ENCODE data around the gene INPP4A. TPM values are rescaled to one million over a fixed set of nuclear protein-coding genes. Genes with fewer than 3 reads are reported as not detected.
"Not testable (repeated sequence)": the region's sequence is repeated elsewhere in the genome, so short reads cannot be mapped to it uniquely, and the experiment has no call there.

Gene INPP4A
- 10 to 100 TPM; 33.1 to 34.8 TPM for total RNA-seq

DNA sequence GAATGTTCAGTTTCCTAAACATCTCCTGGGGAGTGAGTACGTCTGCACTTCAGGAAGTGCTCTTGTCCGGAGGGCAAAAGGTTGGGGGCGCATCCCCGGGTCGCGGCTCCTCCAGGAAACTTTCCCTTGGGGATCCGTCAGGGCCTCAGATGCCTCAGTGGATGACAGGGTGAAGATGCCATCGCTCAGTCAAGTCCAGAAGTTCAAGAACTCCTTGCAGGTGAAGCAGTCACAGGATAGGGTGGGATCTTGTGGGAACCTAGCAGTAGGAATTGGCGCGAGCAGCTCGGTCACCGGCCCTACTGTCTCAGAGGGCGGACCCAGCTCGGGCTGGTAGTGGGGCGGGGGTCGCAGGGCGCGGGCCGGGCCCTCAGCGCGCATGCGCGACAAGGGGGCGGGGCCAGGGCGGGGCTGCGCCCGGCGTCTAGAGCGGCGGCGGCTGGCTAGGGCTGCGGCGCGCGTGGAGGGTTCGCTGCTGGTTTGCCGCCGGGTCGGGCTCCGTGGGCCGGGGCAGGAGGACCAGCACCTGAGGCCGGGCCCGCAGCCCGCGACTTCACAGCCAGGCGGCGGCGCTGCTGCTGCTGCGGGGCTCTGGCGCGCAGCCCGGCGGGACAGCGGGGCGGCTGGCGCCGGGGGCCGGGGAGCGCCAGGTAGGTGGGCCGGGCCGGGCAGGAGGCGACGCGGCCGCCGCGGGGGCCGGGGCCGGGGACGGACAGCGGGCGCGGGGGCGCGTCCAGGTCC is at the start of gene INPP4A:
Gene INPP4A (plus strand): TSS at position 423 of the 741 bp plus-strand sequence. CDS start 75,191 bp downstream, outside the sequence.
- Mint-ChIP-seq H3K27ac (peak within 1 kb of the TSS; percentile 88), H3K27me3 (ENCODE audit: low read depth) (no peaks in the 10 kb centered on the region), H3K4me1 (ENCODE audit: low read depth) (peaks cover 38% of the 10 kb centered on the region), H3K9me3 (peaks cover 7% of the 10 kb centered on the region), H3K4me3 (peak within 1 kb of the TSS; percentile 87), H3K36me3 (ENCODE audit: low read depth) (peaks cover 3% of the 10 kb centered on the region)
- CTCF ChIA-PET: no interaction called here
- peak; percentile 69 for DNase-seq
- intact Hi-C loops (cut with micrococcal nuclease): loop anchor here (2.0 to 5.0 kb wide), 3 partner anchors 14 to 328 kb away; no protein-coding TSS in a partner anchor

DNA sequence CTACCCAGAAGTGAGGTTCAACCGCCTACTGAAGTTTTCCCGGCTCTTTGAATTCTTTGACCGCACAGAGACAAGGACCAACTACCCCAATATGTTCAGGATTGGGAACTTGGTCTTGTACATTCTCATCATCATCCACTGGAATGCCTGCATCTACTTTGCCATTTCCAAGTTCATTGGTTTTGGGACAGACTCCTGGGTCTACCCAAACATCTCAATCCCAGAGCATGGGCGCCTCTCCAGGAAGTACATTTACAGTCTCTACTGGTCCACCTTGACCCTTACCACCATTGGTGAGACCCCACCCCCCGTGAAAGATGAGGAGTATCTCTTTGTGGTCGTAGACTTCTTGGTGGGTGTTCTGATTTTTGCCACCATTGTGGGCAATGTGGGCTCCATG is 48.7 kb upstream of the INPP4A start:
- DNase-seq: no peak
- H3K27me3 Mint-ChIP-seq (ENCODE audit: low read depth): peaks cover 8% of the 10 kb centered on the region
- intact Hi-C loops (cut with micrococcal nuclease): no loop called here
- H3K36me3 Mint-ChIP-seq (ENCODE audit: low read depth): no peaks in the 10 kb centered on the region
- no peak overlapping the region for H3K27ac Mint-ChIP-seq
- CTCF ChIA-PET: interaction anchor here (0.6 to 1.3 kb wide), 2 partner anchors 11 to 20 kb away, joined by 4 read pairs; no protein-coding TSS in a partner anchor
- H3K4me1 Mint-ChIP-seq (ENCODE audit: low read depth): no peaks in the 10 kb centered on the region
- no peak overlapping the region for H3K4me3 Mint-ChIP-seq
- H3K9me3 Mint-ChIP-seq: no peaks in the 10 kb centered on the region

DNA sequence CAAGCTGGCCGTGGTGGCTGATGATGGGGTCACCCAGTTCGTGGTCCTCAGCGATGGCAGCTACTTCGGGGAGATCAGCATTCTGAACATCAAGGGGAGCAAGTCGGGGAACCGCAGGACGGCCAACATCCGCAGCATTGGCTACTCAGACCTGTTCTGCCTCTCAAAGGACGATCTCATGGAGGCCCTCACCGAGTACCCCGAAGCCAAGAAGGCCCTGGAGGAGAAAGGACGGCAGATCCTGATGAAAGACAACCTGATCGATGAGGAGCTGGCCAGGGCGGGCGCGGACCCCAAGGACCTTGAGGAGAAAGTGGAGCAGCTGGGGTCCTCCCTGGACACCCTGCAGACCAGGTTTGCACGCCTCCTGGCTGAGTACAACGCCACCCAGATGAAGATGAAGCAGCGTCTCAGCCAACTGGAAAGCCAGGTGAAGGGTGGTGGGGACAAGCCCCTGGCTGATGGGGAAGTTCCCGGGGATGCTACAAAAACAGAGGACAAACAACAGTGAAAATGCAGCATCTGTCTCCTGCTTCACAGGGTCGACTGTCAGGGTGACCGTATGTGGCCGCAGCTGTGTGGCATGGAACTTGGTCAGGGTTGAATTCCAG is 47.8 kb upstream of the INPP4A start:
- CTCF ChIA-PET: interaction anchor here (1.1 to 1.3 kb wide), 2 partner anchors 11 to 91 kb away, joined by 3 to 4 read pairs; no protein-coding TSS in a partner anchor

DNA sequence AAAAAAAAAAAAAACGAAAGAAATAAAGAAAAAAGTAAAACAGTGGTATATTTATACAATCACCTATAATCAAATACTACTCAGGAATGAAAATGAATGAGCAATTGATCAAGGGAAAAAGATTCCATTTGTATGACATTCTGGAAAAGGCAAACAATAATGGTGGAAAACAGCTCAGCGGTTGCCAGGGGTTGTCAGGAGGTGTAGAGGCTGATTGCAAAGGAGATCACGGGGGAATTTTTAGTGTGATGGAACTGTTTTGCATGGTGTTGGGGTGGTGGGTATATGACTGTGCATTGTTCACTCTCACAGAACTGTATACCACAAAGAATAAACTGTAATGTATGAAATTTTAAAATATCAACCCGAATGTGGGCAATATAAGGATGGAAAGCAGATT is 45.5 kb upstream of the INPP4A start:
- CTCF ChIA-PET: no interaction called here
- H3K9me3 Mint-ChIP-seq: no peaks in the 10 kb centered on the region

More for the DNA sequence above, 47.8 kb upstream of the INPP4A start:
- DNase-seq: no peak
- intact Hi-C loops (cut with micrococcal nuclease): no loop called here
- Mint-ChIP-seq H3K27ac (no peak overlapping the region), H3K36me3 (ENCODE audit: low read depth) (no peaks in the 10 kb centered on the region), H3K9me3 (no peaks in the 10 kb centered on the region), H3K4me1 (ENCODE audit: low read depth) (no peaks in the 10 kb centered on the region), H3K27me3 (ENCODE audit: low read depth) (peaks cover 8% of the 10 kb centered on the region), H3K4me3 (no peak overlapping the region)

DNA sequence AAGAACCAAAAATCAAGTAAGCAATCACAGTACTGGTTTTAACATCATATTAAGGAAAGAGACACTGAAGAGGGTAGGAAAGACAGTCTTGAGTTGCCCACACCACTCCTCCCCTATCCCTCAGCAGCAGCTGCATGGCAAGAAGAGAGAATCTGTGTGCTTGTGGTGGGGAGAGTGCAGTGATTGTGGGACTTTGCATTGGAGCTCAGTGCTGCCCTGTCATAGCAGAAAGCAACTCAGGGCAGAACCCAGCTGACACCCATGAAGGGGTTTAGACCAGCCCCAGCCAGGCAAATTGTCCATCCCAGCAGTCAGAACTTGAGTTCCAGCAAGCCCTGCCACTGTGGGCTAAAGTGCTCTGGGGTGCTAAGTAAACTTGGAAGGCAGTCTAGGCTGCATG is 40.8 kb upstream of the INPP4A start:
- intact Hi-C loops (cut with micrococcal nuclease): no loop called here
- peaks cover 2% of the 10 kb centered on the region for H3K27me3 Mint-ChIP-seq (ENCODE audit: low read depth)
- no peak overlapping the region for H3K27ac Mint-ChIP-seq
- H3K4me3 Mint-ChIP-seq: no peak overlapping the region
- CTCF ChIA-PET: interaction anchor here (2.1 kb wide), 1 partner anchor 165 kb away, joined by 7 read pairs; no protein-coding TSS in a partner anchor
- H3K9me3 Mint-ChIP-seq: no peaks in the 10 kb centered on the region
- no peak for DNase-seq
- H3K36me3 Mint-ChIP-seq (ENCODE audit: low read depth): no peaks in the 10 kb centered on the region
- no peaks in the 10 kb centered on the region for H3K4me1 Mint-ChIP-seq (ENCODE audit: low read depth)

More for the DNA sequence above, 45.5 kb upstream of the INPP4A start:
- intact Hi-C loops (cut with micrococcal nuclease): no loop called here
- no peak for DNase-seq
- Mint-ChIP-seq H3K4me1 (ENCODE audit: low read depth) (no peaks in the 10 kb centered on the region), H3K4me3 (no peak overlapping the region), H3K27me3 (ENCODE audit: low read depth) (peaks cover 8% of the 10 kb centered on the region), H3K36me3 (ENCODE audit: low read depth) (no peaks in the 10 kb centered on the region), H3K27ac (no peak overlapping the region)

DNA sequence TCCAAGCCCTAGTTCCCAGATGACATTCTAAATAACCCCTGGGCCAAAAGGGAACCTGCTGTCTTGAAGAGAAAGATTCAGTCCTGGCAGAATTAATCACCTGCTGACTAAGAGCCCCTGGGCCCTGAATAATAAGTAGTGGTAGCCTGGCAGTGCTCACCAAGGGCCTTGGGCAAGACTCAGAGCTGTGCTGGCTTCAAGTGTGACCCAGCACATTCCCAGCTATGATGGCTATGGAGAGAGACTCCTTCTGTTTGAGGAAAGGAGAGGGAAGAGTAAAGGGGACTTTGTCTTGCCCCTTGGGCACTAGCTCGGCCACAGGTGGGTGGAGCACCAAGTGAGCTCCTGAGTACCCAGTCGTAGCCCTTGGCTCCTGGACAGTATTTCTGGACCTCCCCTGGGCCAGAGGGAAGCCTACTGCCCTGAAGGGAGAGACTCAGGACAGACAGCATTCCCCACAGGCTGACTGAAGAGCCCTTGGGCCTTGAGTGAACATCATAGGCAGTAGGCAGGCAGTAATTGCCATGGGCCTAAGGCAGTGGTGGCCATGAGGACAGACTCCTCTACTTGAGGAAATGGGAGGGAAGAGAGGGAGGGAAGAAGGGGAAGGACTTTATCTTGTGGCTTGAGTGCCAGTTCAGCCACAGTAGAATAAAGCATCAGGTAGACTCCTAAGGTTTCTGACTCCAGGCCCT is 40.0 kb upstream of the INPP4A start:
- Mint-ChIP-seq H3K36me3 (ENCODE audit: low read depth) (no peaks in the 10 kb centered on the region), H3K27ac (no peak overlapping the region), H3K4me3 (no peak overlapping the region), H3K4me1 (ENCODE audit: low read depth) (no peaks in the 10 kb centered on the region), H3K27me3 (ENCODE audit: low read depth) (no peaks in the 10 kb centered on the region), H3K9me3 (no peaks in the 10 kb centered on the region)
- DNase-seq: no peak
- CTCF ChIA-PET: interaction anchor here (2.1 kb wide), 1 partner anchor 164 kb away, joined by 7 read pairs; no protein-coding TSS in a partner anchor
- intact Hi-C loops (cut with micrococcal nuclease): no loop called here

DNA sequence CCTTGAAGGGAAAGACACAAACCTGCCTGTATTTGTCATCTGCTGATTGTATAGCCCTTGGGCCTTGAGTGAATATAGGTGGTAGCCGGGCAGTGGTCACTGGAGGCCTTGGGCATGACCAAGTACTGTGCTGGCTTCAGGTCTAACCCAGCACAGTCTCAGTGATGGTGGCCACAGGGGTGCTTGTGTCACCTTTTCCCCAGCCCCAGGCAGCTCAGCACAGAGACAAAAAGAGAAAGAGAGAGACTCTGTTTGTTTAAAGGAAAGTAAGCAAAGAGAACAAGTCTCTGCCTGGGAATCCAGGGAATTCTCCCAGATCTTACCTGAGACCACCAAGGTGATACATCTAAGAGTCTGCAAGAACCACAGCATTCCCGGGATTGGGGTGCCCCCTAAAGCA is 39.4 kb upstream of the INPP4A start:
- no peak for DNase-seq
- Mint-ChIP-seq H3K9me3 (no peaks in the 10 kb centered on the region), H3K4me3 (no peak overlapping the region), H3K27ac (no peak overlapping the region), H3K4me1 (ENCODE audit: low read depth) (no peaks in the 10 kb centered on the region), H3K36me3 (ENCODE audit: low read depth) (no peaks in the 10 kb centered on the region), H3K27me3 (ENCODE audit: low read depth) (no peaks in the 10 kb centered on the region)
- CTCF ChIA-PET: no interaction called here
- intact Hi-C loops (cut with micrococcal nuclease): no loop called here

DNA sequence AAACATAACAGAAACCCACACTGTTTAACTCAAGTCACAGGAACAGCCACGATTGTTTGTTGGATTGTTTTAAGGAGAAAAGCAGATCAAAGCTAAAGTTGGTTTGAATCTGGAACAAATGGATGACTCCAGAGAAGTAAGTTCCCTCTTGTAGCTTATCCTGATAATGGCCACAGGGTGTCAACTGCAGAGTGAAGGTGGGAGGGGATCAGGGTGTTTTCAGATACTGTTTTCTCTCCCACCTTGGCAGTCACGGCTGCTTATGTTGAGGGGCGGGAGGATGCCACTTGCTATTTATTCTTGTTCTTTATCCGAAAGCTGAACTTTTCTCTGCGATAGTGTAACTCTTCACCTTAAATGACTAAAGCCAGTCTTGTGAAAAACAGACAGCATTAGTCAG is 36.5 kb upstream of the INPP4A start:
- Mint-ChIP-seq H3K27me3 (ENCODE audit: low read depth) (no peaks in the 10 kb centered on the region), H3K9me3 (no peaks in the 10 kb centered on the region), H3K4me3 (no peak overlapping the region), H3K27ac (no peak overlapping the region), H3K36me3 (ENCODE audit: low read depth) (no peaks in the 10 kb centered on the region), H3K4me1 (ENCODE audit: low read depth) (peaks cover 3% of the 10 kb centered on the region)
- intact Hi-C loops (cut with micrococcal nuclease): no loop called here
- DNase-seq: no peak
- CTCF ChIA-PET: interaction anchor here (1.0 kb wide), 1 partner anchor 161 kb away, joined by 4 read pairs; no protein-coding TSS in a partner anchor

DNA sequence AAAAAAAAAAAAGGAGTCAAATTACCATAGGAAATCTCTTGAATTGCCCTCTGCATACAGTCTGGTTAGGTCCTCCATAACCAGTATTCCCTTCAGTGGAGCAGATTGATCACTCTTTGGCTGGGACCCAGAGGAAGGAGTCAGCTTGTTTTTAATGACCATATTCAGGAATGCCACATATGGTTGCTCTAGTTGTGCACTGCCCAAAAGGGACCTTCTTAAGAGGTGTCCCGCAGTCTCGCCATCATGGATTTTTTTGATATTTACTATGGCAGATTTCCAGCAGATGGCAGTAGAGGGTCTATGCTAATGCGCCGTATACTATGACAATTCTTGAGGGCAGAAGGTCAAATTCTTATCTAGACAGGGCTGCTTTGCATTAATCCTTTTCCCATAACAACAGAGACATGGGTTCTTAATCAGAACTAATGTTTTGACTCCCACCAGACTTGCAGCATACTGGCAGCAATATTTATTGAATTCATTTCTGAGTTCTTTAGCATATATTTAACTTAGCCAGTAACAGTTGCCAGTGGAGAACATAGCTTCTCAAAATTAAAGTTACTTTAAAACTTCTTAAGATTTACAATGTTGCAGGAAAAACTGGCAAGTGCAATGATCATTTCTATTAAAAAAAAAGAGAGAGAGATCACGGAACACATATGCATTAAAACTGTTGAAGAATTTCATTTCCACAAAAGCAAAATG is 31.8 kb upstream of the INPP4A start:
- no peak overlapping the region for H3K27ac Mint-ChIP-seq
- H3K4me3 Mint-ChIP-seq: no peak overlapping the region
- H3K9me3 Mint-ChIP-seq: peaks cover 4% of the 10 kb centered on the region
- no peaks in the 10 kb centered on the region for H3K36me3 Mint-ChIP-seq (ENCODE audit: low read depth)
- H3K4me1 Mint-ChIP-seq (ENCODE audit: low read depth): peaks cover 17% of the 10 kb centered on the region
- DNase-seq: peak; percentile 70
- no peaks in the 10 kb centered on the region for H3K27me3 Mint-ChIP-seq (ENCODE audit: low read depth)
- intact Hi-C loops (cut with micrococcal nuclease): loop anchor here (1.0 kb wide), 6 partner anchors 25 to 423 kb away; no protein-coding TSS in a partner anchor
- CTCF ChIA-PET: interaction anchor here (0.6 to 2.9 kb wide), 33 partner anchors 8 to 426 kb away, joined by 3 to 23 read pairs (median 5); no protein-coding TSS in a partner anchor

DNA sequence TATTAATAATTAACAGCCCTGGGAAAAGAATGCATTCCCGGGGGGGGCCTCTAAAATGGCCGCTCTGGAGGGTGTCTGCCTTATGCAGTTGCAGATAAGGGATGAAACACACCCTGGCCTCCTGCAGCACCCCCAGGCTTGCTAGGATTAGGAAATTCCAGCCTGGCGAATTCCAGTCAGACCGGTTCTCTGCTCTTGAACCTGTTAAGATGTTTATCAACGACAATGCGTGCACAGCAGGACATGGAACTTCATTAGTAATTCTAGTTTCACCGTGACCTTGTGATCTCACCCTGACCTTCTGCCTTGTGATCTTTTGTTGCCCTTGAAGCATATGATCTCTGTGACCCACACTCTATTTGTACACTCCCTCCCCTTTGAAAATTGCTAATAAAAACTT is 30.4 kb upstream of the INPP4A start:
- H3K4me3 Mint-ChIP-seq; H3K36me3 Mint-ChIP-seq (ENCODE audit: low read depth); H3K9me3 Mint-ChIP-seq; DNase-seq; H3K27ac Mint-ChIP-seq; H3K27me3 Mint-ChIP-seq (ENCODE audit: low read depth); intact Hi-C loops (cut with micrococcal nuclease): not testable (repeated sequence)
- CTCF ChIA-PET: interaction anchor here (0.6 to 2.9 kb wide), 4 partner anchors 26 to 156 kb away, joined by 3 to 21 read pairs (median 4); no protein-coding TSS in a partner anchor
- H3K4me1 Mint-ChIP-seq (ENCODE audit: low read depth): peaks cover 17% of the 10 kb centered on the region

DNA sequence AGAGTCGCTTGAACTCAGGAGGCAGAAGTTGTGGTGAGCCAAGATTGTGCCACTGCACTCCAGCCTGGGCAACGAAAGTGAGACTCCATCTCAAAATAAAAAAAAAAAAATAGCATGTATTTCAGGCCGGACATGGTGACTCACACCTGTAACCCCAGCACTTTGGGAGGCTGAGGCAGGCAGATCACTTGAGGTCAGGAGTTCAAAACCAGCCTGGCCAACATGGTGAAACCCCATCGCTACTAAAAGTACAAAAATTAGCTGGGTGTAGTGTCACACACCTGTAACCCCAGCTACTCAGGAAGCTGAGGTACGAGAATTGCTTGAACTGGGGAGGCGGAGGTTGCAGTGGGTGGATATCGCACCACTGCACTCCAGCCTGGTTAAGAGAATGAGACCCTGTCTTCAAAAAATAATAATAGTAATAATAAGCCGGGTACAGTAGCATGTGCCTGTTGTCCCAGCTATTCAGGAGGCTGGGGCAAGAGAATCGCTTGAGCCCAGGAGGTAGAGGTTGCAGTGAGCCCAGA is 28.9 kb upstream of the INPP4A start:
- intact Hi-C loops (cut with micrococcal nuclease): loop anchor here (1.0 kb wide), 1 partner anchor 45 kb away; no protein-coding TSS in a partner anchor
- H3K27ac Mint-ChIP-seq: not testable (repeated sequence)

More for the DNA sequence above, 28.9 kb upstream of the INPP4A start:
- not testable (repeated sequence) for H3K27me3 Mint-ChIP-seq (ENCODE audit: low read depth); H3K36me3 Mint-ChIP-seq (ENCODE audit: low read depth); H3K9me3 Mint-ChIP-seq; H3K4me3 Mint-ChIP-seq; DNase-seq
- CTCF ChIA-PET: interaction anchor here (0.6 to 1.9 kb wide), 8 partner anchors 13 to 157 kb away, joined by 3 to 8 read pairs (median 3); no protein-coding TSS in a partner anchor
- peaks cover 17% of the 10 kb centered on the region for H3K4me1 Mint-ChIP-seq (ENCODE audit: low read depth)
